ENCODE data around the gene ADO. TPM values are rescaled to one million over a fixed set of nuclear protein-coding genes. Genes with fewer than 3 reads are reported as not detected.

Gene ADO
- total RNA-seq, 2 donors from 2014 or later = 8.9 to 9.9 TPM

DNA sequence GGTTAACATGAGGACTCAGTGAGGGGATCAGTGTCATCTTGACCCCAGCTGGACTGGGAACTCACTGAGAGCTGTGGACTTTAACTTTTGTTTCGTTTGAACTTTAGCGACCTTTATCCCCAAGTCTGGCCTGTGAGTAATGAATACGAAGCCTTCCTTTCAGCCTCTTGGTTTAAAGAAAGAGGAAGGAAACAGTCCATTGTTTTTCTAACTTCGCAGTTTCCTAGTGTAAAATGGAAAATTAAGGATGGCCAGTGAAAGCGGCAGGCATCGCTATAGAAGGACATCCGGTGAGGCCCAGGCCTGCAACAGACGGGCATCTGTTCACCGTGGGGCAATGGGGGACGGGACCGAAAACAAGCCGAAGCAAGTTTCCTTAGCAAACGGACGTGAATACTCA, 44.1 kb upstream of the ADO start:
- no peaks in the 10 kb centered on the region for H3K9me3 ChIP-seq
- TF ChIP-seq POLR2A (IDR thresholded peaks at IDR 0.05) = no peak
- TF ChIP-seq, protein P1, sequence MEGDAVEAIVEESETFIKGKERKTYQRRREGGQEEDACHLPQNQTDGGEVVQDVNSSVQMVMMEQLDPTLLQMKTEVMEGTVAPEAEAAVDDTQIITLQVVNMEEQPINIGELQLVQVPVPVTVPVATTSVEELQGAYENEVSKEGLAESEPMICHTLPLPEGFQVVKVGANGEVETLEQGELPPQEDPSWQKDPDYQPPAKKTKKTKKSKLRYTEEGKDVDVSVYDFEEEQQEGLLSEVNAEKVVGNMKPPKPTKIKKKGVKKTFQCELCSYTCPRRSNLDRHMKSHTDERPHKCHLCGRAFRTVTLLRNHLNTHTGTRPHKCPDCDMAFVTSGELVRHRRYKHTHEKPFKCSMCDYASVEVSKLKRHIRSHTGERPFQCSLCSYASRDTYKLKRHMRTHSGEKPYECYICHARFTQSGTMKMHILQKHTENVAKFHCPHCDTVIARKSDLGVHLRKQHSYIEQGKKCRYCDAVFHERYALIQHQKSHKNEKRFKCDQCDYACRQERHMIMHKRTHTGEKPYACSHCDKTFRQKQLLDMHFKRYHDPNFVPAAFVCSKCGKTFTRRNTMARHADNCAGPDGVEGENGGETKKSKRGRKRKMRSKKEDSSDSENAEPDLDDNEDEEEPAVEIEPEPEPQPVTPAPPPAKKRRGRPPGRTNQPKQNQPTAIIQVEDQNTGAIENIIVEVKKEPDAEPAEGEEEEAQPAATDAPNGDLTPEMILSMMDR (IDR thresholded peaks at IDR 0.05) = no peak
- no peaks in the 10 kb centered on the region for H3K4me1 ChIP-seq
- peak overlapping the region in 1 of 4 donors; percentile 33 for H3K27ac ChIP-seq
- H3K4me3 ChIP-seq = no peak overlapping the region
- WGBS, 2 donors = 61 to 86% methylated on average over 14 of the region's 14 CpGs
- DNase-seq (peak in 1 of 4 donors; percentile 29), ATAC-seq (no peak)
- H3K27me3 ChIP-seq = no peaks in the 10 kb centered on the region
- no peaks in the 10 kb centered on the region for H3K36me3 ChIP-seq (replicated peaks in 1 of 2; ENCODE audit: insufficient read depth in 1 of 2, low read depth in 2 of 2)
- intact Hi-C loops (cut with DNase I) = no loop called here

DNA sequence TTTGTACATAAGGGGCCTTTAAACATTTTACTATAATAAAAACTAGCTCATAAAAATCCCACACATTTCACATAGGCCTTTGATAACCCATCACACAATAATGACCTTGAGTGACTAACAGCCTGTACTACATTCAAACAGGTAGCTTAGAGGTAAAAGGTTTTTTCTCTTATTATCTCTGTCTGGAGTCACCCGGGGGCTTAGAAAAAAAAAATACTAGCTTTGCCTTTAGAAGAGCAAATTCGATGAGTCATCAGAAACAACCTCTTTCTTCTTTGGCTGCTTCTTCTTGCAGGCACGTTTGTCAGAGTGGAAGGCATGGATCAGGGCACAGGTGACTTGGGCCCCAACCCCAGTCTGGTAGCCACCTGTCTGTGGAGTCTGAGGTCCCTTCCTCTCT, 43.4 kb upstream of the ADO start:
- H3K9me3 ChIP-seq = no peaks in the 10 kb centered on the region
- intact Hi-C loops (cut with DNase I) = no loop called here
- no peak overlapping the region for H3K4me3 ChIP-seq
- H3K27me3 ChIP-seq = no peaks in the 10 kb centered on the region
- no peak for DNase-seq
- 23 to 36% methylated on average over 3 of the region's 3 CpGs for WGBS, 2 donors
- no peak for ATAC-seq
- no peaks in the 10 kb centered on the region for H3K4me1 ChIP-seq
- H3K27ac ChIP-seq = no peak overlapping the region
- H3K36me3 ChIP-seq (replicated peaks in 1 of 2; ENCODE audit: insufficient read depth in 1 of 2, low read depth in 2 of 2) = no peaks in the 10 kb centered on the region
- no peak for TF ChIP-seq POLR2A (IDR thresholded peaks at IDR 0.05)
- TF ChIP-seq, protein P1 (IDR thresholded peaks at IDR 0.05) = no peak

DNA sequence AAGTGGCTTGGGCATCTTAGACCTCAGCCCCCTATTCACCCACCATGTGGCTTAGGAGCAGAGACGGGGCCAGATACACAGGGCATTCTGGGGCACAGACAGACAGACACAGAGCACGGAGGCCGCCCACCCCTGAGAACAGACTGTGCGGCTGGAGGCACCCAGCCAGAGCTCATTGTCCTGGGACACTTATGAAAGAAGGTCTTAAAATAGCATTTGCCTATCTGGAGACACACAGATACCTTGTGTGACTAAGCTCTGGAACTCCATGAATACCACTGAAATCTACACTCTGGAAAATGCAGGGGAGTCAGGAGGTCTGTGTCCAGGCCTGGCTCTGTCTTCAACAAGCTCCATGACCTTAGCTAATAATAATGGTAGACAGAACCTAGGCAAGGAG, 41.4 kb upstream of the ADO start:
- no peaks in the 10 kb centered on the region for H3K36me3 ChIP-seq (replicated peaks in 1 of 2; ENCODE audit: insufficient read depth in 1 of 2, low read depth in 2 of 2)
- no peaks in the 10 kb centered on the region for H3K4me1 ChIP-seq
- no peak for ATAC-seq
- no peak overlapping the region for H3K4me3 ChIP-seq
- no peak overlapping the region for H3K27ac ChIP-seq
- intact Hi-C loops (cut with DNase I) = no loop called here
- H3K27me3 ChIP-seq = no peaks in the 10 kb centered on the region
- no peak for DNase-seq
- no peak for TF ChIP-seq POLR2A (IDR thresholded peaks at IDR 0.05)
- TF ChIP-seq, protein P1 (IDR thresholded peaks at IDR 0.05) = no peak
- H3K9me3 ChIP-seq = no peaks in the 10 kb centered on the region
- 82 to 97% methylated on average over 4 of the region's 4 CpGs for WGBS, 2 donors

DNA sequence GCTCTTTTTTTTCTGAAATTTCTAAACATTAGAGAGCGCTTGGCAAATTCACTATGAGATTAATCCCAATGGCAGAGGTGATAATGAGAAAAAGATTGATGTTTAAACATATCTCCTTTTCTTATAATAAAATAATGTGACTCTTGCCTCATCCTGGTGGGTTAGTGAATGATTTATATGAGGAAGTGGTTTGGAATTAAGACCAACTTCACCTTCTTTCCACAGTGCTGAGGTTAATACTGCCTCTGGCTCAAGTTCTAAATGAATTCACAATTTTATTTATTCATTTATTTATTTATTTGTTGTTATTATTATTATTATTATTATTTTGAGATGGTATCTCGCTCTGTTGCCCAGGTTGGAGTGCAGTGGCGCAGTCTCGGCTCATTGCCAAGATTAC, 40.5 kb upstream of the ADO start:
- Histone ChIP-seq H3K36me3 (replicated peaks in 1 of 2; ENCODE audit: insufficient read depth in 1 of 2, low read depth in 2 of 2) (no peaks in the 10 kb centered on the region), H3K27ac (no peak overlapping the region), H3K9me3 (no peaks in the 10 kb centered on the region), H3K4me1 (no peaks in the 10 kb centered on the region), H3K4me3 (no peak overlapping the region), H3K27me3 (no peaks in the 10 kb centered on the region)
- no peak for TF ChIP-seq POLR2A (IDR thresholded peaks at IDR 0.05)
- TF ChIP-seq, protein P1 (IDR thresholded peaks at IDR 0.05) = no peak
- no peak for DNase-seq
- no peak for ATAC-seq
- intact Hi-C loops (cut with DNase I) = no loop called here
- 85 to 90% methylated on average over 4 of the region's 4 CpGs for WGBS, 2 donors

DNA sequence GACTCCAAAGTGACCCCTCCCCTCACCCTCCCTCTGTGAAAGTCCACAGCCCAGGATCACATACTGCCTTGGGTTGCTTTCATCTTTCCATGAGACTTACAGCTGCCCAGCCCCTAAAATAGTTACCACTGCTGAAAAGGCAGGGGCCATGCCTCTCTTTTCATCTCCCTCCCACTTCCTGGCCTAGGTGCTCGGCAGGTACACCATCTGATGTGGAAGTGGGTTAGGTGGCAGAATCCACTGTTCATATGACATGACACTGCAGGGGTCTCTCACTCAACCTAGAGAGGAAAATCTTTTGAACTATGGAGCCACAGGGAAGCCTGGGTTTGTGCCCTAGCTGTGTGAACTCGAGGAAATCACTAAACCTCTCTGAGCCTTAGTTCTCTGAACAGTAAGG, 38.8 kb upstream of the ADO start:
- TF ChIP-seq, protein P1 (IDR thresholded peaks at IDR 0.05) = no peak
- TF ChIP-seq POLR2A (IDR thresholded peaks at IDR 0.05) = no peak
- H3K27ac ChIP-seq = no peak overlapping the region
- H3K27me3 ChIP-seq = no peaks in the 10 kb centered on the region
- no peaks in the 10 kb centered on the region for H3K9me3 ChIP-seq
- H3K4me3 ChIP-seq = no peak overlapping the region
- H3K4me1 ChIP-seq = no peaks in the 10 kb centered on the region
- WGBS, 2 donors = 55 to 72% methylated on average over 2 of the region's 2 CpGs
- no peaks in the 10 kb centered on the region for H3K36me3 ChIP-seq (replicated peaks in 1 of 2; ENCODE audit: insufficient read depth in 1 of 2, low read depth in 2 of 2)
- intact Hi-C loops (cut with DNase I) = no loop called here
- DNase-seq (no peak), ATAC-seq (no peak)

All from body of pancreas (tissue), 4 donors.